ENCODE results near the gene SMAD7.

DNA sequence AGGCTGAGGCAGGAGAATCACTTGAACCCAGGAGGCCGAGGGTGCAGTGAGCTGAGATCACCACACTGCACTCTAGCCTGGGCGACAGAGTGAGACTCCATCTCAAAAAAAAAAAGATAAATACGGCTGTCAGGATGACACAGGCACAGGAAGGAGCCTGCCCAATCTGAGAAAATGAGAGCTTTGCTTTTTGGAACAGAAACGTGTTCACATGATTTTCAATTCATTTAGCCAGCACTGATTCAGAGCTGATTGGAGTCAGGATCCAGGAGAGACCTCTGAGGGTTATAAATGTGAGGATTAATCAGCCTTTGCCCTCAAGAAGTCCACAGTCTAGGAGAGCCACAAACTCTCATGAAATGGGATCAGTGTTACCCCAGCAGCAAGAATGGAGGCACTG is 6.9 kb upstream of the SMAD7 start:
- TF ChIP-seq CTCF (conservative IDR thresholded peaks at IDR 0.05; ENCODE audit: low read length) (no peak), EZH2phosphoT487 (IDR thresholded peaks at IDR 0.05; ENCODE audit: borderline replicate concordance, low read depth, low read length) (no peak)

All from OCI-LY7 (cell line).